OCI-LY1 (cell line): ENCODE measurements around the gene AGFG1.

Experiments
- H2AFZ ChIP-seq: fragments of 200-600 bp; sonication (generic), shearing (Covaris generic); 2 replicates; pipeline ENCODE4 v1.6.0; 2014; ENCODE audit warnings: antibody characterized with exemption, mild to moderate bottlenecking, low read length
- H3F3A ChIP-seq: fragments of 200-600 bp; sonication (generic), shearing (Covaris generic); 2 replicates; pipeline ENCODE4 v1.6.0; 2014; ENCODE audit warnings: mild to moderate bottlenecking, antibody characterized with exemption, low read length, moderate library complexity; ENCODE audit not compliant: insufficient read depth
- H3K27ac ChIP-seq: fragments of 200-600 bp; sonication (generic); 2 replicates; pipeline ENCODE4 v1.5.1; 2014; ENCODE audit warnings: low read length, mixed run types, mild to moderate bottlenecking, low read depth; ENCODE audit not compliant: poor library complexity, severe bottlenecking
- H3K27me3 ChIP-seq: fragments of 200-600 bp; sonication (generic); 2 replicates; pipeline ENCODE4 v1.6.0; 2014; ENCODE audit warnings: antibody characterized with exemption, mild to moderate bottlenecking, low read length, moderate library complexity; ENCODE audit not compliant: insufficient read depth
- H3K36me3 ChIP-seq: fragments of 200-600 bp; sonication (generic); 2 replicates; pipeline ENCODE4 v1.6.1; 2014; ENCODE audit warnings: mild to moderate bottlenecking, antibody characterized with exemption, low read length, moderate library complexity, mixed read lengths; ENCODE audit not compliant: insufficient read depth
- H3K4me1 ChIP-seq: fragments of 200-600 bp; sonication (generic); 2 replicates; pipeline ENCODE4 v1.5.1; 2014; ENCODE audit warnings: mild to moderate bottlenecking, low read length, moderate library complexity; ENCODE audit not compliant: insufficient read depth, severe bottlenecking
- H3K4me2 ChIP-seq: fragments of 200-600 bp; sonication (generic), shearing (Covaris generic); 2 replicates; pipeline ENCODE4 v1.6.1; 2014; ENCODE audit warnings: low read length
- H3K4me3 ChIP-seq: fragments of 200-600 bp; sonication (generic); 2 replicates; pipeline ENCODE4 v1.5.1; 2014; ENCODE audit warnings: low read length, low read depth, mild to moderate bottlenecking, mixed read lengths; ENCODE audit not compliant: poor library complexity, severe bottlenecking
- H3K79me2 ChIP-seq: fragments of 200-600 bp; shearing (Covaris generic); 2 replicates; pipeline ENCODE4 v1.6.1; 2016; ENCODE audit warnings: mixed run types, low read length, mixed read lengths; ENCODE audit not compliant: insufficient read depth
- H3K9ac ChIP-seq: fragments of 200-600 bp; sonication (generic), shearing (Covaris generic); 2 replicates; pipeline ENCODE4 v1.6.1; 2014; ENCODE audit warnings: mild to moderate bottlenecking, low read length, mixed read lengths
- H3K9me2 ChIP-seq: fragments of 200-600 bp; sonication (generic), shearing (Covaris generic); 2 replicates; pipeline ENCODE4 v1.6.1; 2014; ENCODE audit warnings: low read depth, mild to moderate bottlenecking, low read length, mixed read lengths
- H3K9me3 ChIP-seq: fragments of 200-600 bp; shearing (Covaris generic); 2 replicates; pipeline ENCODE4 v1.6.1; 2014; ENCODE audit warnings: low read length, mixed read lengths
- H4K20me1 ChIP-seq: fragments of 200-600 bp; sonication (generic), shearing (Covaris generic); 2 replicates; pipeline ENCODE4 v1.6.0; 2016; ENCODE audit warnings: mild to moderate bottlenecking, low read length; ENCODE audit not compliant: insufficient read depth
- EZH2 ChIP-seq: fragments of 200-600 bp; sonication (generic), shearing (Covaris generic); IDR thresholded peaks from 2 replicates; pipeline ENCODE4 v1.8.0; 2017; ENCODE audit warnings: borderline replicate concordance, mixed run types, mild to moderate bottlenecking, antibody characterized with exemption, low read length, moderate library complexity, mixed read lengths
- TF ChIP-seq, protein P1 (sequence below): fragments of 200-600 bp; sonication (generic), shearing (Covaris generic); IDR thresholded peaks from 2 replicates; pipeline ENCODE4 v1.5.1; 2017; ENCODE audit warnings: mild to moderate bottlenecking, antibody characterized with exemption, low read length, moderate library complexity, mixed read lengths

The AGFG1 gene

DNA sequence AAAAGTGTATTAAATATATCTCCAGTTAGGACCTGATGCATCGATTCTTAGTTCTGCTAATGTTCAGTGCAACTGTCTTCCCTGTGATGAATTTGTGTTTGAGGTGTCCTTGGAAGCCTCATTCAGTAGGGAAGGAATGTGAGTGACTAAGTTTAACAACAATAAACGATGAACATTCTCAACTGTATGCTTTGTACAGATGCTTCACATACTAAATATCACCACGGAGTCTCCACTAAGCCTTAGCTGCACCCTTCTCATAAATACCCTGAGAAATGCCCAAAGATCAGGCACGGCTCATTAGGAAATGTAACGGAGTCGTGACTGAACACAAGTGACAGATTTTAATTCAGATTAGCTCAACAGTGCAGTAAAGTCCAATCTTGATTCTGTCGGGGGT lies 24.4 kb upstream of the AGFG1 start:
- no peaks in the 10 kb centered on the region for H3F3A ChIP-seq
- no peak overlapping the region for H2AFZ ChIP-seq
- H3K79me2 ChIP-seq, result no peaks in the 10 kb centered on the region
- no peaks in the 10 kb centered on the region for H4K20me1 ChIP-seq
- H3K4me3 ChIP-seq, result no peak overlapping the region
- no peak overlapping the region for H3K4me2 ChIP-seq
- TF ChIP-seq EZH2, result no peak
- TF ChIP-seq, protein P1, sequence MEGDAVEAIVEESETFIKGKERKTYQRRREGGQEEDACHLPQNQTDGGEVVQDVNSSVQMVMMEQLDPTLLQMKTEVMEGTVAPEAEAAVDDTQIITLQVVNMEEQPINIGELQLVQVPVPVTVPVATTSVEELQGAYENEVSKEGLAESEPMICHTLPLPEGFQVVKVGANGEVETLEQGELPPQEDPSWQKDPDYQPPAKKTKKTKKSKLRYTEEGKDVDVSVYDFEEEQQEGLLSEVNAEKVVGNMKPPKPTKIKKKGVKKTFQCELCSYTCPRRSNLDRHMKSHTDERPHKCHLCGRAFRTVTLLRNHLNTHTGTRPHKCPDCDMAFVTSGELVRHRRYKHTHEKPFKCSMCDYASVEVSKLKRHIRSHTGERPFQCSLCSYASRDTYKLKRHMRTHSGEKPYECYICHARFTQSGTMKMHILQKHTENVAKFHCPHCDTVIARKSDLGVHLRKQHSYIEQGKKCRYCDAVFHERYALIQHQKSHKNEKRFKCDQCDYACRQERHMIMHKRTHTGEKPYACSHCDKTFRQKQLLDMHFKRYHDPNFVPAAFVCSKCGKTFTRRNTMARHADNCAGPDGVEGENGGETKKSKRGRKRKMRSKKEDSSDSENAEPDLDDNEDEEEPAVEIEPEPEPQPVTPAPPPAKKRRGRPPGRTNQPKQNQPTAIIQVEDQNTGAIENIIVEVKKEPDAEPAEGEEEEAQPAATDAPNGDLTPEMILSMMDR, result no peak
- no peak overlapping the region for H3K9ac ChIP-seq
- H3K36me3 ChIP-seq, result no peaks in the 10 kb centered on the region
- H3K9me3 ChIP-seq, result no peaks in the 10 kb centered on the region
- no peaks in the 10 kb centered on the region for H3K9me2 ChIP-seq
- H3K27me3 ChIP-seq, result no peaks in the 10 kb centered on the region; the same call in 1 of the 2 replicates
- H3K4me1 ChIP-seq, result no peaks in the 10 kb centered on the region
- no peak overlapping the region for H3K27ac ChIP-seq

DNA sequence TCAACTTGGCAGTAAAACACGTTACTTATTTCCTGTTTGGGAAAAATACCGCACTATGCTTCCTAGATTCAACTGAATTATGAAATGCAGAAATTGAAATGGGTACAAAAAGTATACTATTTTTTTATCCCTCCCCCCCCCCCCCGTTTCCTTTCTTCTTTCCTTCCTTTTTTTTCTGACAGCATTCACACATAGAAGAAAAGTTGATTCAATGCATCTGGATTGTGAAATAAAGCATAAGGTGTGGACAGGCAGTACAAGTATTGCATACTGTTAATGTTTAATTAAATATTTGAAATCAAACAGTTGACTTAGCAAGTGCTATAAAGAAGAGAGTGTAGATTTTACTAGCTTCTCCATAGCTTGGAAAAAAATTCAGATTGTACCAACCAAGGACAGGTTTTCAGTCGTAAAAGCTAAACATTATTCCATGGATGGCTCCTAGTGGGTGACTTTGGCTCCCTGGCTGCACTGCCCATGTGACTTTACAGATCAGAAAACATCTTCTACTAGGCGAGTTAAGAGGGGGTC lies 21.6 kb upstream of the AGFG1 start:
- H3K9me2 ChIP-seq, result no peaks in the 10 kb centered on the region
- H3K79me2 ChIP-seq, result no peaks in the 10 kb centered on the region
- no peak overlapping the region for H3K27ac ChIP-seq
- H3K4me3 ChIP-seq, result no peak overlapping the region
- H3K36me3 ChIP-seq, result no peaks in the 10 kb centered on the region
- no peaks in the 10 kb centered on the region for H3K9me3 ChIP-seq
- H3K4me2 ChIP-seq, result no peak overlapping the region
- TF ChIP-seq EZH2, result no peak
- TF ChIP-seq, protein P1, result no peak
- H2AFZ ChIP-seq, result no peak overlapping the region
- no peaks in the 10 kb centered on the region for H4K20me1 ChIP-seq
- no peaks in the 10 kb centered on the region for H3F3A ChIP-seq
- no peaks in the 10 kb centered on the region; the same call in 1 of the 2 replicates for H3K27me3 ChIP-seq
- no peaks in the 10 kb centered on the region for H3K4me1 ChIP-seq
- H3K9ac ChIP-seq, result no peak overlapping the region

DNA sequence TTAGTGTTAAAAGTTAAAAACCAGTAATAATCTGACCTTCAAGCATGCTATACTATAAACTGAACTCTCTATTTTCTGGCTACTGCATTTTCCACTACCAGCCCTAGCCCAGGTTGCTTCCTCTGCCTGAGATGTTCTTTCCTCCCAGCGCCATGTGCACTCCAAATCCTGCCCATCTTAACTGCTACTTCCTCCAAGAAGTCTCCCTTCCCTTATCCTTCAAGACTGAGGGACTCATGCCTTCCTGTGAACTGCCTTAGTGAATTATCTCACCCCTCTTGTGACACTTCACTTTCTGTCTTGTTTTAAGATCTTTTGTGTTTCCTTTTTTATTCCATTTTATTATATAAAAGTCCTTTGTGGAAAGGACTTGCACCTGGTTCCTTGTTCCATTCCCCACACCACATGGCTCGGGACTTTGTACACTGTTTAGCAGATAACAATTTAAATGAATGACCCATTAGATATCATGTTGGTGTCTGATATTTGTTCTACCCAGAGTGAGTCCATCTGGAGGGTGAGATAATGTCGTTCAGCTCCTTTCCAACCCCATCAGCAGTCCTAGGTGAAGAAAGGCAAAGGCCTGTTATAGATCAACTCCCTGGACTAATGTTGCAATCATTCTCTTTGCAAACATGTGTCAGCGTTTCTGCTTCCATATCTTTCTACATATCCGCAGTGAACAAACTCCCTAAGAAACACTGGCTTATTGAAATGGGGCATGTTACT lies 20.9 kb upstream of the AGFG1 start:
- no peaks in the 10 kb centered on the region for H3K4me1 ChIP-seq
- no peaks in the 10 kb centered on the region for H3K9me3 ChIP-seq
- H3K79me2 ChIP-seq, result no peaks in the 10 kb centered on the region
- H2AFZ ChIP-seq, result no peak overlapping the region
- no peaks in the 10 kb centered on the region for H4K20me1 ChIP-seq
- no peak overlapping the region for H3K27ac ChIP-seq
- no peaks in the 10 kb centered on the region for H3F3A ChIP-seq
- TF ChIP-seq EZH2, result no peak
- TF ChIP-seq, protein P1, result no peak
- no peak overlapping the region for H3K4me2 ChIP-seq
- no peaks in the 10 kb centered on the region for H3K9me2 ChIP-seq
- no peak overlapping the region for H3K9ac ChIP-seq
- no peaks in the 10 kb centered on the region; the same call in 1 of the 2 replicates for H3K27me3 ChIP-seq
- H3K4me3 ChIP-seq, result no peak overlapping the region
- no peaks in the 10 kb centered on the region for H3K36me3 ChIP-seq
